Esophagus muscularis mucosa (tissue), 4 donors: ENCODE measurements around the gene HOXA2. TPM values are rescaled to one million over a fixed set of nuclear protein-coding genes. Genes with fewer than 3 reads are reported as not detected.

Source experiments
- DNase-seq: peaks from one replicate; pipeline ENCODE4 v3.0.0-alpha.2; 2017; ENCODE audit errors: extremely low spot score
- H3K27ac ChIP-seq, 4 donors: fragments of 200-600 bp; sonication (generic); replicated peaks in 1 of 4; 1 replicate in 3 of 4; 2 replicates in 1 of 4; pipeline ENCODE4 v1.5.1; 2016 to 2019; ENCODE audit warnings: mild to moderate bottlenecking in 1 of 4
- H3K27me3 ChIP-seq, 4 donors: fragments of 200-600 bp; sonication (generic); one replicate each; pipeline versions ENCODE4 v1.5.1 to v1.6.0; 2016 to 2019
- H3K36me3 ChIP-seq, 4 donors: fragments of 200-600 bp; sonication (generic); one replicate each; pipeline ENCODE4 v1.5.1; 2016 to 2019
- H3K4me1 ChIP-seq, 4 donors: fragments of 200-600 bp; sonication (generic); one replicate each; pipeline ENCODE4 v1.5.1; 2016 to 2019
- H3K4me3 ChIP-seq, 4 donors: fragments of 200-600 bp; sonication (generic); 1 replicate in 2 of 4; 2 replicates in 2 of 4; pipeline ENCODE4 v1.5.1; 2016 to 2019; ENCODE audit warnings: mild to moderate bottlenecking in 4 of 4, moderate library complexity in 1 of 4
- H3K9me3 ChIP-seq, 4 donors: fragments of 200-600 bp; sonication (generic); 1 replicate in 3 of 4; 2 replicates in 1 of 4; pipeline ENCODE4 v1.5.1; 2016 to 2019
- EP300 ChIP-seq: sonication (generic); formaldehyde crosslinking; IDR thresholded peaks from one replicate; pipeline ENCODE4 v1.6.1; 2017; ENCODE audit warnings: antibody characterized with exemption
- POLR2A ChIP-seq: fragments of 450-650 bp; IDR thresholded peaks from one replicate; pipeline ENCODE4 v1.6.1; 2017; ENCODE audit warnings: antibody characterized with exemption, moderate library complexity, mild to moderate bottlenecking, low read depth
- POLR2AphosphoS5 ChIP-seq, 2 donors: sonication (generic); formaldehyde crosslinking; IDR thresholded peaks; one replicate each; pipeline ENCODE4 v1.6.1; 2017; ENCODE audit warnings: antibody characterized with exemption in 2 of 2
- WGBS: methylation state at CpG from one replicate; pipeline ENCODE4 v1.1.5; 2018; 5-methylcytosine and 5-hydroxymethylcytosine counted together
- intact Hi-C: fragments of 100-400 bp; cut with DNase I; formaldehyde crosslinking; loops from one replicate; pipeline ENCODE4 v1.15.1; 2023
- total RNA-seq, 4 donors: library from RNA; depleted of rRNA; stranded (reverse); fragments of >200 nt; gene quantifications; one replicate each; pipeline versions ENCODE4 v1.1.0 to v1.2.1, GENCODE V29; 2016
- TF ChIP-seq, protein P1 (sequence below), 3 experiments: fragments of 200-600 bp in 2 of 3; fragments of 450-650 bp in 1 of 3; sonication (generic) in 2 of 3; IDR thresholded peaks; one replicate each; pipeline ENCODE4 v1.5.1; 2017 to 2019; ENCODE audit warnings: antibody characterized with exemption in 3 of 3, mild to moderate bottlenecking in 2 of 3, moderate library complexity in 1 of 3

The HOXA2 gene
- total RNA-seq, 4 donors from 2014 or later: 3.3 to 5.4 (median 4.4) TPM

DNA sequence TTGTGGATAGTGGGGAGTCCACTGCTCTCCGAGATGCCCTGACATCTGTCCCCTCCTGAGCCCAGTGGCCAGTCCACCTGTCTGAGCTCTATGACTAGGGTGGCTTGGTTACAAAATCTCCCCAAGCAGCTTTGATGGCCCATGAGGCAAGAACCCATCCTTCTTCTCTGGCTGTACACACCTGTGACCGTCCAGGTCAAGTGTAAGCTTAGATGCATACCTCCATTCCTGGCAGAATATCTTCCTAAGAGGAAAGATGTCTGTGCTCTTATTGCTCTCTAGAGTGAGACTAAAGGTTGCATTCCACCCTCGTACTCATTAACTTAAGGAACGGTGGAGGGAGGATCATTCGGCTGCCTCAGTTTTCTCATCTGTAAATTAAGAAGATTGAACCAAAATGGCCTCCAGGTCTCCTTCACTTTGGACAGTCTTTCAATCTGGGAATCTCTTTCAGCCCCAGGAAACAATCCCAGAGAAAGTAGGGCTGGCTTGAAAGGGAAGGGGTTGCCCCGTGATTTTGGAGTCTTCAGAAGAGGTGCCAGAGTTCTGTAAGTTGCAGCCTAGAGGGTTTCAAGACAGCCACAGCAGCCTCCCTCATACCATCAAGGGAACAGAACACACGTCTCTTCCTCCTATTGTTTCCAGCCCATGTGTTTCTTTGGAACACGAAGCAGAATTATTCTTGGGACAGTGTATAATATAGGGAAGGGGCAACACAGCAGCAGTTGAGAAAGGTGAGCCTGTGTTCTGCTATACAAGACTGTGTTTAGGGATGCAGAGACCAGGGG is 22.6 kb upstream of the HOXA2 start:
- Histone ChIP-seq H3K9me3 (no peaks in the 10 kb centered on the region), H3K4me1 (peaks cover 26 to 80% (median 80%) of the 10 kb centered on the region in 4 donors), H3K27me3 (no peaks in the 10 kb centered on the region), H3K4me3 (peak overlapping the region; percentile 50 to 75 (median 66)), H3K36me3 (no peaks in the 10 kb centered on the region), H3K27ac (peak overlapping the region; percentile 96 to 100 (median 99))
- intact Hi-C loops: no loop called here
- DNase-seq: no peak
- no peak for TF ChIP-seq EP300
- TF ChIP-seq, protein P1, sequence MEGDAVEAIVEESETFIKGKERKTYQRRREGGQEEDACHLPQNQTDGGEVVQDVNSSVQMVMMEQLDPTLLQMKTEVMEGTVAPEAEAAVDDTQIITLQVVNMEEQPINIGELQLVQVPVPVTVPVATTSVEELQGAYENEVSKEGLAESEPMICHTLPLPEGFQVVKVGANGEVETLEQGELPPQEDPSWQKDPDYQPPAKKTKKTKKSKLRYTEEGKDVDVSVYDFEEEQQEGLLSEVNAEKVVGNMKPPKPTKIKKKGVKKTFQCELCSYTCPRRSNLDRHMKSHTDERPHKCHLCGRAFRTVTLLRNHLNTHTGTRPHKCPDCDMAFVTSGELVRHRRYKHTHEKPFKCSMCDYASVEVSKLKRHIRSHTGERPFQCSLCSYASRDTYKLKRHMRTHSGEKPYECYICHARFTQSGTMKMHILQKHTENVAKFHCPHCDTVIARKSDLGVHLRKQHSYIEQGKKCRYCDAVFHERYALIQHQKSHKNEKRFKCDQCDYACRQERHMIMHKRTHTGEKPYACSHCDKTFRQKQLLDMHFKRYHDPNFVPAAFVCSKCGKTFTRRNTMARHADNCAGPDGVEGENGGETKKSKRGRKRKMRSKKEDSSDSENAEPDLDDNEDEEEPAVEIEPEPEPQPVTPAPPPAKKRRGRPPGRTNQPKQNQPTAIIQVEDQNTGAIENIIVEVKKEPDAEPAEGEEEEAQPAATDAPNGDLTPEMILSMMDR (IDR thresholded peaks at IDR 0.05): no peak
- TF ChIP-seq POLR2AphosphoS5 (IDR thresholded peaks at IDR 0.05): peak in 1 of 2 donors; percentile 26
- no peak for TF ChIP-seq POLR2A
- 41% methylated on average over 7 of the region's 8 CpGs for WGBS

- Histone ChIP-seq H3K27me3 (no peaks in the 10 kb centered on the region), H3K4me3 (peak overlapping the region; percentile 50 to 75 (median 66)), H3K9me3 (no peaks in the 10 kb centered on the region), H3K4me1 (peaks cover 27 to 88% (median 87%) of the 10 kb centered on the region in 4 donors), H3K27ac (peak overlapping the region; percentile 96 to 100 (median 99)), H3K36me3 (no peaks in the 10 kb centered on the region)
- TF ChIP-seq POLR2AphosphoS5 (IDR thresholded peaks at IDR 0.05): peak; percentile 44 to 78
- TF ChIP-seq EP300: no peak
- no peak for DNase-seq
- 51% methylated on average over 43 of the region's 43 CpGs for WGBS
- intact Hi-C loops: no loop called here
These were observed 21.8 kb upstream of the HOXA2 start for GRCh38 chr7:27124096-27124901.

DNA sequence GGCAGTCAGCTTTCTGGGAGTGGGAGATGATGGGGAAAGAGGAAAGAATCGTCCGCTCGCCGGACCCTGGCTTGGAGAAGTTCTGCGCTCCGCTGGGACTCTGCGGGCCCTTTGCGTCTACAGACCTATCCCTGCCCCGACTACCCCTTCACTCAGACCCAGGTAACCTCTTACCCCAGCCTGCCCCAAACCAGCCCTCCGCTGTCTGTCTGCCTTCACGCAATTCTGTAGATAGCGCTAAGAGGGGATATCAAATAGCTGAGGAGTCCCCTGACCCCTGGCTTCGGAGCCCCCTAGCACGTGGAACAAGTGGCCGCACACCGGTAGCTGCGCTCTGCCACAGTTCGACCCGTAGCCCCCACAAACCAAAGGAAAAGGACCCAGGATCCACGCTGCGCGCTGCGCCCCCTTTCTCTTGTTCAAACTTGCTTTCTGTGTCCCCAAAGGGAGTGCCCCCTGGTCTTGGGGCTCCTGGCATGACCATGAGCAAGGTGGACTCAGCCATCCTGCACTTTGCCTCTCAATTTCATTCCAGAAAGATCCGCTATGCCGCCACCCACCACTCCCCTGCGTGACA is 21.1 kb upstream of the HOXA2 start:
- intact Hi-C loops: no loop called here
- Histone ChIP-seq H3K4me1 (peaks cover 27 to 89% (median 87%) of the 10 kb centered on the region in 4 donors), H3K9me3 (no peaks in the 10 kb centered on the region), H3K4me3 (peak overlapping the region; percentile 50 to 75 (median 66)), H3K27ac (peak overlapping the region; percentile 96 to 100 (median 99)), H3K36me3 (no peaks in the 10 kb centered on the region), H3K27me3 (no peaks in the 10 kb centered on the region)
- TF ChIP-seq POLR2AphosphoS5 (IDR thresholded peaks at IDR 0.05) (no peak), POLR2A (no peak), EP300 (no peak)
- TF ChIP-seq, protein P1 (IDR thresholded peaks at IDR 0.05): no peak
- DNase-seq: no peak
- WGBS: 48% methylated on average over 17 of the region's 26 CpGs

DNA sequence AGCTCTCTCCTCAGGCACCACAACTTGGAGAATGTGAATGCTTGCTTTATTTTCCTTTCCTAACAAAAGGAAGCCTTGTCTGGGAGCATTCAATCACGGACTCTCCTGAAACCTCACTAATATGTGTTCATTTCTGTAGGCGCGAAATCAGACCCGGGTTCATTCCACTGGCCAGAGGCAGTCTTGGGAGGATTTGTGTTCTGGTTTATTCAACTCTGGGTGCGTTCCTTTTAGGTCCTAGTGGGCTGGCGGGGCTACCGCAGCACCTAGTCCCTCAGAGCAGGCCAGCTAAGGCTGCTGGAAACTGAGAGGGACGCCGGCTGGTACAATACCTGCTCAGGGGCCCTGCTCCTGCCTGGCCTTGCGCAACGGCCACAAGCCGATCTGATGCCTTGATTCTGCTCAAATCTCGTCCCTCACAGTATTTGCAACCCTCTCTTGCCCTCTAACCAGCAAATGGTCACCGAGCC is 20.6 kb upstream of the HOXA2 start:
- TF ChIP-seq, protein P1 (IDR thresholded peaks at IDR 0.05): peak in 1 of 3 experiments; percentile 13
- no peak for TF ChIP-seq POLR2A

More for the DNA sequence above, 20.6 kb upstream of the HOXA2 start:
- Histone ChIP-seq H3K4me3 (peak overlapping the region; percentile 50 to 75 (median 66)), H3K36me3 (no peaks in the 10 kb centered on the region), H3K4me1 (peaks cover 27 to 89% (median 86%) of the 10 kb centered on the region in 4 donors), H3K9me3 (no peaks in the 10 kb centered on the region), H3K27ac (peak overlapping the region; percentile 96 to 100 (median 99)), H3K27me3 (no peaks in the 10 kb centered on the region)
- intact Hi-C loops: no loop called here
- no peak for DNase-seq
- WGBS: 37% methylated on average over 9 of the region's 14 CpGs
